Stomach (tissue), 9 donors: Measurements from ENCODE around the gene PDE4B. TPM values are rescaled to one million over a fixed set of nuclear protein-coding genes. Genes with fewer than 3 reads are reported as not detected.

ENCODE experiments used
- DNase-seq, 2 donors: peaks; one replicate each; pipeline versions ENCODE4 v3.0.0 to v3.0.0-alpha.2; 2013 to 2019
- H3K27ac ChIP-seq, 5 donors: fragments of 200-600 bp in 4 of 5; sonication (generic) in 4 of 5; one replicate each; pipeline ENCODE4 v1.5.1; 2013 to 2019; ENCODE audit warnings: mild to moderate bottlenecking in 1 of 5, moderate library complexity in 1 of 5
- H3K27me3 ChIP-seq, 3 donors: fragments of 200-600 bp; sonication (generic); one replicate each; pipeline ENCODE4 v1.5.1; 2017 to 2019; ENCODE audit warnings: mixed run types in 1 of 3
- H3K36me3 ChIP-seq, 4 donors: fragments of 200-600 bp; sonication (generic); 1 replicate in 3 of 4; 2 replicates in 1 of 4; pipeline ENCODE4 v1.5.1; 2016 to 2019
- H3K4me1 ChIP-seq, 4 donors: fragments of 200-600 bp; sonication (generic); one replicate each; pipeline ENCODE4 v1.5.1; 2016 to 2019
- H3K4me3 ChIP-seq, 4 donors: fragments of 200-600 bp; sonication (generic) in 3 of 4; one replicate each; pipeline ENCODE4 v1.5.1; 2016 to 2019; ENCODE audit warnings: mild to moderate bottlenecking in 1 of 4
- H3K9me3 ChIP-seq, 4 donors: fragments of 200-600 bp; sonication (generic); one replicate each; pipeline ENCODE4 v1.5.1; 2016 to 2019
- CTCF ChIP-seq, 7 experiments: fragments of 450-650 bp in 4 of 7; fragments of 200-600 bp in 3 of 7; sonication (generic) in 3 of 7; IDR thresholded peaks; one replicate each; pipeline ENCODE4 v1.5.1; 2016 to 2019; ENCODE audit warnings: antibody characterized with exemption in 7 of 7, control low read depth in 2 of 7, mild to moderate bottlenecking in 1 of 7
- EP300 ChIP-seq: sonication (generic); formaldehyde crosslinking; IDR thresholded peaks from one replicate; pipeline ENCODE4 v1.6.1; 2017; ENCODE audit warnings: antibody characterized with exemption
- POLR2A ChIP-seq, 4 donors: fragments of 450-650 bp; IDR thresholded peaks; one replicate each; pipeline ENCODE4 v1.6.1; 2016; ENCODE audit warnings: antibody characterized with exemption in 4 of 4, control low read depth in 2 of 4, mild to moderate bottlenecking in 1 of 4, moderate library complexity in 1 of 4
- POLR2AphosphoS5 ChIP-seq, 3 donors: sonication (generic); formaldehyde crosslinking; IDR thresholded peaks; one replicate each; pipeline ENCODE4 v1.6.1; 2016; ENCODE audit warnings: antibody characterized with exemption in 3 of 3
- WGBS, 5 donors: extraction: QIAGEN DNeasy Blood & Tissue Kit in 3 of 5; methylation state at CpG; one replicate each; pipeline versions ENCODE4 v1.1.5 to v1.1.7; 2013 to 2018; 5-methylcytosine and 5-hydroxymethylcytosine counted together
- intact Hi-C: fragments of 100-400 bp; cut with DNase I; formaldehyde crosslinking; loops from one replicate; pipeline ENCODE4 v1.15.1; 2023; ENCODE audit warnings: low total_unique reads
- polyA plus RNA-seq, 3 donors: library from polyadenylated mRNA; stranded (reverse); fragments of 200-250 nt; gene quantifications; one replicate each; pipeline ENCODE4 v1.2.3, GENCODE V29; 2013
- total RNA-seq, 5 donors: library from RNA; depleted of rRNA; stranded (reverse); fragments of >200 nt; gene quantifications; one replicate each; pipeline versions ENCODE4 v1.1.0 to v1.2.3, GENCODE V29; 2014 to 2016
- donor health status: healthy with polysubstance abuse.
- donor health status: Bipolar disorder and iron deficiency.
- donor health status: healthy.

Gene PDE4B
- total and polyA plus RNA-seq, 8 donors, result 0.45 to 34.3 (median 3.2) TPM

DNA sequence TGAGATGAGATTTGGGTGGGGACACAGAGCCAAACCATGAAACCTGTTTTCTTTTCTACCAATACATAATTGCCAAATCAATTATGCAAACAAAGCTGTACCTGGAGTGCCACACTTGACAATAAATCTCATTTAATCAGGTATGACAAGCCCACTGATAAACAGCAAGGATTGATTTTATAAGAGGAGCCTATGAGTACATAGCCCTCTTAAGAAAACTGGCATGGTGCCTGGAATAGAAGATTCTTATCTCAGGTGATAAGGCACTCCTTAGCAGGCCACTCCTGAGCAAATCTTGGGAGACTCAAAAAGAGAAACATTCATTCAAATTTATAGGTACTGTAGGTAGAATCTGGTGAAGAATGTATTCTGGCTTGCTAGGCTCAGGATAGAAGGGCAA lies 28.6 kb upstream of the PDE4B start:
- no peaks in the 10 kb centered on the region for H3K9me3 ChIP-seq
- no peaks in the 10 kb centered on the region for H3K4me1 ChIP-seq
- TF ChIP-seq EP300, result no peak
- no peak for TF ChIP-seq POLR2A (IDR thresholded peaks at IDR 0.05)
- no peak for TF ChIP-seq CTCF (IDR thresholded peaks at IDR 0.05)
- no peak for TF ChIP-seq POLR2AphosphoS5 (IDR thresholded peaks at IDR 0.05)
- H3K27ac ChIP-seq, result no peak overlapping the region
- H3K4me3 ChIP-seq, result no peak overlapping the region
- intact Hi-C loops, result no loop called here
- H3K36me3 ChIP-seq, result no peaks in the 10 kb centered on the region
- no peaks in the 10 kb centered on the region for H3K27me3 ChIP-seq
- no peak for DNase-seq

- TF ChIP-seq EP300 (no peak), POLR2A (IDR thresholded peaks at IDR 0.05) (no peak), POLR2AphosphoS5 (IDR thresholded peaks at IDR 0.05) (no peak), CTCF (IDR thresholded peaks at IDR 0.05) (no peak)
- Histone ChIP-seq H3K4me3 (no peak overlapping the region), H3K9me3 (no peaks in the 10 kb centered on the region), H3K27me3 (no peaks in the 10 kb centered on the region), H3K4me1 (no peaks in the 10 kb centered on the region), H3K27ac (no peak overlapping the region), H3K36me3 (no peaks in the 10 kb centered on the region)
- WGBS, 5 donors, result 52 to 86% (median 73%) methylated on average over 4 of the region's 4 CpGs
- DNase-seq, result no peak
- intact Hi-C loops, result no loop called here
Measured at GRCh38 chr1:65765631-65766030, 27.1 kb upstream of the PDE4B start.

DNA sequence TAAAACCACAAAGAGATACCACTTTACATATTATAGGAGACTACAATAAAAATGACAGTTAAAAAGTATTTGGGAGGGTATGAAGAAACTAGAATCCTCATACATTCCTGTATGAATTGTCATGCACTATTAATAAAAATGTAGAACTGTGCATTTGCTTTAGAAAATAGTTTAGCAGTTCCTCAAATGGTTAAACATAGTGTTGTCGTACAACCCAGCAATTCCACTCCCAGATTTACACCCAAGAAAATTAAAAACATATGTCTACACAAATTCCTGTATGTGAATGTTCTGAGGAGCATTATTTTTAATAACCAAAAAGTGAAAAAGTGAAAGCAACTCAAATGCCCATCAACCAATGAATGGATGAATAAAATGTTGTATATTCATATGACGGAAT lies 23.1 kb upstream of the PDE4B start:
- intact Hi-C loops, result no loop called here
- DNase-seq, result no peak
- H3K27me3 ChIP-seq, result no peaks in the 10 kb centered on the region
- WGBS, 5 donors, result 84 to 93% (median 90%) methylated on average over 2 of the region's 2 CpGs
- H3K9me3 ChIP-seq, result no peaks in the 10 kb centered on the region
- no peak overlapping the region for H3K27ac ChIP-seq
- no peaks in the 10 kb centered on the region for H3K4me1 ChIP-seq
- TF ChIP-seq POLR2A (IDR thresholded peaks at IDR 0.05) (no peak), CTCF (IDR thresholded peaks at IDR 0.05) (no peak), EP300 (no peak), POLR2AphosphoS5 (IDR thresholded peaks at IDR 0.05) (no peak)
- no peak overlapping the region for H3K4me3 ChIP-seq
- H3K36me3 ChIP-seq, result no peaks in the 10 kb centered on the region

DNA sequence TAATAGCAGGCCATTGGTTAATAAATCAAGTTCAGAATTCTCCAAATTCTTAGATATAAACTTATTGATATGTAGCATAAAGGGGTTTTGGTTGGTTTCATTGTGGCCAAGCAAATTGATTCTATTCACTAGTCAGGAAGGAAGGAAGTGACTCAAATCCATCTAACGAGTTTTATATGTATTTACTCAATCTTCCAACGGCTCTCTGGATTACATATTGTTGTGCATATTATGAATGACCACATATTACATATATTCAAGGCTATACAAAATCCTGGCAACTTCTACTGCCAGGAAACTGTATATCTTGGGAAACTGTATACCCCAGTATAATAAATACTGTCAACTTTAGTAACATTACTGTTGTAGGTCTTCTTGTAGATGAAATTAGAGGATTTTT lies 20.1 kb upstream of the PDE4B start:
- DNase-seq, result no peak
- H3K27me3 ChIP-seq, result no peaks in the 10 kb centered on the region
- TF ChIP-seq POLR2AphosphoS5 (IDR thresholded peaks at IDR 0.05) (no peak), POLR2A (IDR thresholded peaks at IDR 0.05) (no peak), EP300 (no peak), CTCF (IDR thresholded peaks at IDR 0.05) (no peak)
- H3K4me1 ChIP-seq, result no peaks in the 10 kb centered on the region
- H3K36me3 ChIP-seq, result no peaks in the 10 kb centered on the region
- H3K9me3 ChIP-seq, result no peaks in the 10 kb centered on the region
- H3K27ac ChIP-seq, result no peak overlapping the region
- intact Hi-C loops, result no loop called here
- H3K4me3 ChIP-seq, result no peak overlapping the region
- 38 to 57% (median 52%) methylated on average over 2 of the region's 2 CpGs for WGBS, 5 donors
